Neural progenitor cell (in vitro differentiated cells): ENCODE measurements around the gene C3orf20. TPM values are rescaled to one million over a fixed set of nuclear protein-coding genes. Genes with fewer than 3 reads are reported as not detected.

Source experiments
- DNase-seq: peaks from one replicate; pipeline ENCODE4 v3.0.0-alpha.2; 2016; ENCODE audit warnings: low spot score
- H2AFZ ChIP-seq: fragments of 200-600 bp; sonication (generic); replicated peaks from 2 replicates; pipeline ENCODE4 v1.6.1; 2016; ENCODE audit warnings: antibody characterized with exemption
- H3F3A ChIP-seq: fragments of 200-600 bp; sonication (generic); 2 replicates; pipeline ENCODE4 v1.6.1; 2016; ENCODE audit warnings: antibody characterized with exemption, low read depth
- H3K27ac ChIP-seq: fragments of 200-600 bp; sonication (generic); 2 replicates; pipeline ENCODE4 v1.5.1; 2016; ENCODE audit warnings: mild to moderate bottlenecking
- H3K27me3 ChIP-seq: fragments of 200-600 bp; sonication (generic); 2 replicates; pipeline ENCODE4 v1.6.1; 2016; ENCODE audit warnings: mild to moderate bottlenecking, moderate library complexity
- H3K36me3 ChIP-seq: fragments of 200-600 bp; sonication (generic); 2 replicates; pipeline ENCODE4 v1.5.1; 2016
- H3K4me1 ChIP-seq: fragments of 200-600 bp; sonication (generic); 2 replicates; pipeline ENCODE4 v1.6.1; 2016; ENCODE audit warnings: mixed run types
- H3K4me2 ChIP-seq: fragments of 200-600 bp; sonication (generic); 2 replicates; pipeline ENCODE4 v1.6.1; 2016
- H3K4me3 ChIP-seq: fragments of 200-600 bp; sonication (generic); 2 replicates; pipeline ENCODE4 v1.5.1; 2016
- H3K79me2 ChIP-seq: fragments of 200-600 bp; sonication (generic); 2 replicates; pipeline ENCODE4 v1.6.1; 2016; ENCODE audit warnings: low read depth
- H3K9ac ChIP-seq: fragments of 200-600 bp; sonication (generic); 2 replicates; pipeline ENCODE4 v1.6.1; 2016
- H3K9me3 ChIP-seq: fragments of 200-600 bp; sonication (generic); 2 replicates; pipeline ENCODE4 v1.5.1; 2016; ENCODE audit warnings: low read depth
- H4K20me1 ChIP-seq: fragments of 200-600 bp; sonication (generic); 2 replicates; pipeline ENCODE4 v1.6.1; 2016; ENCODE audit warnings: low read depth
- H3K27ac Mint-ChIP-seq: 3 replicates; pipeline ENCODE4 v1.8.0; 2021; ENCODE audit warnings: mixed read lengths
- H3K27me3 Mint-ChIP-seq: 2 replicates; pipeline ENCODE4 v1.8.0; 2022; ENCODE audit warnings: low read depth, mild to moderate bottlenecking, inconsistent platforms, moderate library complexity, mixed read lengths; ENCODE audit not compliant: insufficient read depth
- H3K36me3 Mint-ChIP-seq: 3 replicates; pipeline ENCODE4 v1.8.0; 2021; ENCODE audit warnings: mixed read lengths
- H3K4me1 Mint-ChIP-seq: 3 replicates; pipeline ENCODE4 v1.8.0; 2021; ENCODE audit warnings: mixed read lengths
- H3K4me3 Mint-ChIP-seq: 3 replicates; pipeline ENCODE4 v1.8.0; 2021; ENCODE audit warnings: mild to moderate bottlenecking, moderate library complexity, mixed read lengths
- H3K9me3 Mint-ChIP-seq: 3 replicates; pipeline ENCODE4 v1.8.0; 2020; ENCODE audit warnings: mixed read lengths
- EZH2 ChIP-seq: fragments of 200-600 bp; sonication (generic); IDR thresholded peaks from 2 replicates; pipeline ENCODE4 v1.6.1; 2017; ENCODE audit warnings: antibody characterized with exemption, mild to moderate bottlenecking, moderate library complexity
- EZH2phosphoT487 ChIP-seq: fragments of 200-600 bp; sonication (generic); IDR thresholded peaks from 2 replicates; pipeline ENCODE4 v1.6.1; 2017; ENCODE audit warnings: antibody characterized with exemption
- total RNA-seq: library from RNA; depleted of rRNA; stranded (reverse); fragments of >200 nt; gene quantifications from 2 replicates; pipeline ENCODE4 v1.2.3, GENCODE V29; 2015; ENCODE audit warnings: low replicate concordance
- TF ChIP-seq, protein P1 (sequence below): fragments of 200-600 bp; sonication (generic); IDR thresholded peaks from 2 replicates; pipeline ENCODE4 v1.5.1; 2017; ENCODE audit warnings: antibody characterized with exemption, mild to moderate bottlenecking

Gene C3orf20
- total RNA-seq, 1 donor from 2014 or later: not detected

DNA sequence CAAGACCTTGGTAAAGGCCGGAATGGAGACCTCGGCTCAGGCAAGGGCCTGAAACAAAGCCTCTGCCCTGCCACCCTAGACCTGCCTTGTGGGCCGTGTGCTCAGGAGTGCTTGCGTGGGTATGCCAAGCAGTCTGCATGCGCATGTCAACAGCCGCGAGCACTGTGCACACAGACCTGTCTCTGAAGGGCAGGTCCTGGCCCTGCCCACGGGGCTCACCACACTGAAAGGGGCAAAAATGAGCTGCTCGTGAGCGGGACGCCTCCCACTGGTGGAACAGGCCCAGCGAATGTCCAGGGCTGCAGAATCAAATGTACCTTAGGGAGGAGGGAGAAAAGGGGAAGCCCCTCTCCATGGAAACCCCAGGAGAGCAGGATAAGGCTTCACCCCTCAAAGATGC is 99.5 kb downstream of the C3orf20 start:
- TF ChIP-seq, protein P1, sequence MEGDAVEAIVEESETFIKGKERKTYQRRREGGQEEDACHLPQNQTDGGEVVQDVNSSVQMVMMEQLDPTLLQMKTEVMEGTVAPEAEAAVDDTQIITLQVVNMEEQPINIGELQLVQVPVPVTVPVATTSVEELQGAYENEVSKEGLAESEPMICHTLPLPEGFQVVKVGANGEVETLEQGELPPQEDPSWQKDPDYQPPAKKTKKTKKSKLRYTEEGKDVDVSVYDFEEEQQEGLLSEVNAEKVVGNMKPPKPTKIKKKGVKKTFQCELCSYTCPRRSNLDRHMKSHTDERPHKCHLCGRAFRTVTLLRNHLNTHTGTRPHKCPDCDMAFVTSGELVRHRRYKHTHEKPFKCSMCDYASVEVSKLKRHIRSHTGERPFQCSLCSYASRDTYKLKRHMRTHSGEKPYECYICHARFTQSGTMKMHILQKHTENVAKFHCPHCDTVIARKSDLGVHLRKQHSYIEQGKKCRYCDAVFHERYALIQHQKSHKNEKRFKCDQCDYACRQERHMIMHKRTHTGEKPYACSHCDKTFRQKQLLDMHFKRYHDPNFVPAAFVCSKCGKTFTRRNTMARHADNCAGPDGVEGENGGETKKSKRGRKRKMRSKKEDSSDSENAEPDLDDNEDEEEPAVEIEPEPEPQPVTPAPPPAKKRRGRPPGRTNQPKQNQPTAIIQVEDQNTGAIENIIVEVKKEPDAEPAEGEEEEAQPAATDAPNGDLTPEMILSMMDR: no peak
- TF ChIP-seq EZH2 (no peak), EZH2phosphoT487 (no peak)
- H3K27me3 ChIP-seq: no peaks in the 10 kb centered on the region
- no peak overlapping the region for H3K4me2 ChIP-seq
- no peak overlapping the region for H3K9ac ChIP-seq
- H3K36me3 ChIP-seq: no peaks in the 10 kb centered on the region
- no peaks in the 10 kb centered on the region for H3K36me3 Mint-ChIP-seq
- no peak overlapping the region for H3K27ac Mint-ChIP-seq
- H3K9me3 Mint-ChIP-seq: peaks cover 5% of the 10 kb centered on the region
- peak overlapping the region; percentile 52 for H2AFZ ChIP-seq
- H3K9me3 ChIP-seq: peaks cover 7% of the 10 kb centered on the region
- H3K79me2 ChIP-seq: no peaks in the 10 kb centered on the region
- H3K4me1 Mint-ChIP-seq: no peaks in the 10 kb centered on the region
- DNase-seq: no peak
- no peak overlapping the region for H3K4me3 Mint-ChIP-seq
- H3K27me3 Mint-ChIP-seq: peaks cover 4% of the 10 kb centered on the region
- no peak overlapping the region for H3K4me3 ChIP-seq
- H4K20me1 ChIP-seq: no peaks in the 10 kb centered on the region
- no peaks in the 10 kb centered on the region for H3K4me1 ChIP-seq
- no peak overlapping the region for H3K27ac ChIP-seq
- no peaks in the 10 kb centered on the region for H3F3A ChIP-seq

DNA sequence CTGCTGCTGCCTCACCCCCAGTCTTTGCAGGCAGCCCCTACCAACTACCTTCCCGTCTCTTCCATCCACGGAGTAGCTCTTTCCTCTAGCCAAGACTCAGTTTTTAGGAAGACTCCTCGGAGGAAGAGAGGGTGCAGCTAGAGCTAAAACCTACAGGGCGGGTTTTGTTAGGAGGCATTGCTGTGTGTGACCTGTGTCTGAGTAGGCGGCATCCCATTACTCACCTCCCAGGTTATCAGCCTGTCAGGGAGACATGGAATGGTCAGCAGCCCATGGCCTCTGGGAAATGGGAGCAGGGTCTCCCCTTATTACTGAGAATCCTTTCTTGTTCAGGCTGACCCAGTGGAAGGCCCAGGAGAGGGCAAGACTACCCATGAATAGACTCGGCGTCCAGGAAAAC is 100.1 kb downstream of the C3orf20 start:
- no peak for TF ChIP-seq EZH2
- no peak for TF ChIP-seq EZH2phosphoT487
- TF ChIP-seq, protein P1: no peak
- no peaks in the 10 kb centered on the region for H4K20me1 ChIP-seq
- H2AFZ ChIP-seq: no peak overlapping the region
- Mint-ChIP-seq H3K36me3 (no peaks in the 10 kb centered on the region), H3K9me3 (peaks cover 7% of the 10 kb centered on the region), H3K4me3 (no peak overlapping the region), H3K4me1 (no peaks in the 10 kb centered on the region), H3K27me3 (peaks cover 4% of the 10 kb centered on the region), H3K27ac (no peak overlapping the region)
- no peaks in the 10 kb centered on the region for H3K36me3 ChIP-seq
- H3K79me2 ChIP-seq: no peaks in the 10 kb centered on the region
- H3K4me3 ChIP-seq: no peak overlapping the region
- no peak for DNase-seq
- H3K4me2 ChIP-seq: no peak overlapping the region
- no peaks in the 10 kb centered on the region for H3K27me3 ChIP-seq
- peaks cover 7% of the 10 kb centered on the region for H3K9me3 ChIP-seq
- H3F3A ChIP-seq: no peaks in the 10 kb centered on the region
- H3K4me1 ChIP-seq: no peaks in the 10 kb centered on the region
- H3K27ac ChIP-seq: no peak overlapping the region
- H3K9ac ChIP-seq: no peak overlapping the region

DNA sequence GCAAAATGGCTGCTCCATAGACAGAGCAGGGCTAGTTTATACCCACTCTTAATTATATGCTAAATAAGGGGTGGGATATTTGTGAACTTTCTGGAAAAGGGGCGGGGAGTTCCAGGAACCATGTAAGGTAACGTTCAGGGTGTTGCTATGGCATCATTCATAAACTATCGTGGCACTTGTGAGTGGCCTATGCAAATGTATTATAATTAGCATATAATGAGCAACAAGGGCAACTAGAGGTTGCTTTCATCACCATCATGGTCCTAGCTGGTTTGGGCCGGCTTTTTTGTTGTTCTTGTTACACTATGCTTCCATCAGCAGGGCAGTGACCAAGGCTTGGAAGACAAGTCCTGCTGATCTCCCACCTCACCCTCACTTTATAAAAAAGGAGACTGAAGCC is 100.6 kb downstream of the C3orf20 start:
- H3K9ac ChIP-seq: no peak overlapping the region
- Mint-ChIP-seq H3K9me3 (peaks cover 7% of the 10 kb centered on the region), H3K27me3 (peaks cover 4% of the 10 kb centered on the region), H3K36me3 (no peaks in the 10 kb centered on the region), H3K27ac (no peak overlapping the region), H3K4me1 (no peaks in the 10 kb centered on the region), H3K4me3 (no peak overlapping the region)
- no peak overlapping the region for H3K4me3 ChIP-seq
- H3K36me3 ChIP-seq: no peaks in the 10 kb centered on the region
- no peak overlapping the region for H2AFZ ChIP-seq
- no peak overlapping the region for H3K27ac ChIP-seq
- H3F3A ChIP-seq: no peaks in the 10 kb centered on the region
- no peaks in the 10 kb centered on the region for H4K20me1 ChIP-seq
- no peaks in the 10 kb centered on the region for H3K79me2 ChIP-seq
- TF ChIP-seq EZH2: no peak
- no peak for TF ChIP-seq EZH2phosphoT487
- no peaks in the 10 kb centered on the region for H3K27me3 ChIP-seq
- H3K4me1 ChIP-seq: no peaks in the 10 kb centered on the region
- peaks cover 7% of the 10 kb centered on the region for H3K9me3 ChIP-seq
- no peak overlapping the region for H3K4me2 ChIP-seq
- DNase-seq: no peak

DNA sequence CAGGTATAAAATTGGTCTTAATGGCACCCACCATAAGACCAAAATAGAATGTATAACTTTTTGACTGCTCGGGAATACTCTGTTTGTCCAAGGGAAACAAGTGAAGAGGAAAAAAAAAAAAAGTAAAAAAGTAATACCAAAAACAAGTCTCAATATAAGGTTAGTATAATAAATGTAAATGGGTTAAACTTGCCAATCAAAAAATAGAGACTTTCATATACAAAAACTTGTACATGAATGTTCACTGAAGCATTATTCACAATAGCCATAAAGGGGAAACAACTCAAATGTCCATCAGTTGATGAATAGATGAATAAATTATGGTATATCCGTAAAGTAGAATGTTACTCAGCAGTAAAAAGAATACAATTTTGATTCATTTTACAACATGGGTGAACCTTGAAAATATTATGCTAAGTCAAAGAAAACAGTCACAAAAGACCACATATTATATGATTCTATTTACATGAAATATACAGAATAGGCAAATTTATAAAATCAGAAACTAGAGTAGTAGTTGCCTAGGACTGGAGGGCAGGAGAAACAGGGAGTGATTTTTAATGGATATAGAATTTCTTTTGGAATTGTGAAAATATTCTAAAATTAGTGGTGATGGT is 104.2 kb downstream of the C3orf20 start:
- Histone ChIP-seq H3K79me2 (no peaks in the 10 kb centered on the region), H3K4me2 (no peak overlapping the region), H3F3A (no peaks in the 10 kb centered on the region), H3K4me3 (no peak overlapping the region), H3K4me1 (peaks cover 7% of the 10 kb centered on the region), H4K20me1 (no peaks in the 10 kb centered on the region), H3K36me3 (no peaks in the 10 kb centered on the region), H3K27me3 (no peaks in the 10 kb centered on the region), H3K27ac (no peak overlapping the region), H3K9ac (no peak overlapping the region), H3K9me3 (peaks cover 7% of the 10 kb centered on the region), H2AFZ (no peak overlapping the region)
- H3K4me1 Mint-ChIP-seq: peaks cover 5% of the 10 kb centered on the region
- H3K9me3 Mint-ChIP-seq: peaks cover 7% of the 10 kb centered on the region
- TF ChIP-seq EZH2phosphoT487: no peak
- TF ChIP-seq, protein P1: no peak
- no peak for TF ChIP-seq EZH2
- H3K27me3 Mint-ChIP-seq: peaks cover 2% of the 10 kb centered on the region
- H3K4me3 Mint-ChIP-seq: no peak overlapping the region
- H3K27ac Mint-ChIP-seq: no peak overlapping the region
- no peaks in the 10 kb centered on the region for H3K36me3 Mint-ChIP-seq
- no peak for DNase-seq
